Activated T-helper 2 cell treated with anti-CD3 and anti-CD28 coated beads, Interferon-gamma antibody, Interleukin-2, Interleukin-4, amounts not matched to agents 10 μg/mL and 5 μg/mL and 100 μg/mL, durations not matched to agents 14 hours and 24 hours and 36 hours (primary cell): ENCODE data around the gene CDH22. TPM values are rescaled to one million over a fixed set of nuclear protein-coding genes. Genes with fewer than 3 reads are reported as not detected.

Experiments used
- DNase-seq: peaks from one replicate; pipeline ENCODE4 v3.0.0; 2021; ENCODE audit warnings: low spot score
- H3K27ac Mint-ChIP-seq: one replicate; pipeline ENCODE4 v1.8.0; 2021; ENCODE audit warnings: mixed read lengths
- H3K27me3 Mint-ChIP-seq: one replicate; pipeline ENCODE4 v1.8.0; 2021; ENCODE audit warnings: low read depth, mixed read lengths
- H3K36me3 Mint-ChIP-seq: one replicate; pipeline ENCODE4 v1.8.0; 2021; ENCODE audit warnings: low read depth, mixed read lengths
- H3K4me1 Mint-ChIP-seq: one replicate; pipeline ENCODE4 v1.8.0; 2021; ENCODE audit warnings: low read depth, mixed read lengths
- H3K4me3 Mint-ChIP-seq: one replicate; pipeline ENCODE4 v1.8.0; 2021; ENCODE audit warnings: low read depth, mild to moderate bottlenecking, moderate library complexity, mixed read lengths
- H3K9me3 Mint-ChIP-seq: one replicate; pipeline ENCODE4 v1.8.0; 2021; ENCODE audit warnings: mixed read lengths
- intact Hi-C: fragments of 100-400 bp; cut with micrococcal nuclease; formaldehyde crosslinking; loops from one replicate; pipeline ENCODE4 v1.15.1; 2023
- total RNA-seq: library from RNA; stranded (reverse); gene quantifications from 2 replicates; pipeline ENCODE4 v1.2.3, GENCODE V29; 2022

Gene CDH22
- total RNA-seq, 1 donor from 2014 or later = not detected

DNA sequence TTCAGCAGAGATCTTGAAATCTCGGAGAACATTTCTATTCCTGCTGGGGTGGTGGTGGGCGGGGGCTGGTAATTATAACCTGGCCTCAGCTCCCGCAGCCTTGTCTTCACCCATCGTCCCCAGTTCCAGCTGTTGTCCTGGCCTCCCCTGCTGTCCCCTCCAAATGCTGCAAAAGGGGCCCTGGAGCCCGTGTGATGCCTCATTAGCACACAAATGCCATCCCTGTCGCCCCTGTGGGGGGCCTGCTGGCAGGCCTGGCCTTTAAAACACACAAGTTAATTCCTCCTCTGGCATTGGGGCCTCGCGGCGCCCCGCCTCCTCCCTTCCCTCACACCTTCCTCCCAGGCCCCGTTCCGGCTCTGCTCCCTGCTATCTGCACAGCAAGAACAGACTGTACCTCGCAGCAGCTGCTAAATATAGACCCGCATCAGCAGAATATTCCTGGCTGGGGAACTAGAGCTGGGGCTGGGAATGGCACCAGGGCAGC, 85.7 kb downstream of the CDH22 start:
- intact Hi-C loops = no loop called here

DNA sequence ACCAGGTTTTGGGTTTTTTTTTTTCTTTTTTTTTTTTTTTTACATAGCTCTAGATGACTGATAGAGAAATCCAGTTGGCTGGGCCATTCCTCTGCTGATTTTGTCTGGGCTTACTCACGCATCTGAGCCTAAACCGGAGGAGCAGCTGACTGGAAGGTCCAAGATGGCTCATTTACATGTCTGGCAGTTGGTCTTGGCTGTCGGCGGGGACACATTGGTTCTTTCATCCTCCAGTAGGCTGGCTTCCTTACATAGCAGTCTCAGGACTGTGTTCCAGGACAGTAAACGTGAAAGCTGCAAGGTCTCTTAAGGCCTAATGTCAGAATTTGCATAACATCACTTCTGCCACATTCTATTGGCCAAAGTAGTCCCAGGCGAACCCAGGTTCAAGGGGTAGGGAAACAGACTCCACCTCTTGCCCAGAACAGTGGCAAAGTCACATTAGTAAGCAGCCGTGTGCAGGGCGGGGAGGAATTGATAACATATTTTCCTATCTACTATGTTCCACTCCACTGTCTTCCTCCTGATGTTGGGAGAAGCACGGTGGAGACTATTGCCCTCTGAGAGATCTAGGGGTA, 87.0 kb downstream of the CDH22 start:
- Mint-ChIP-seq H3K27me3 (peaks cover 8% of the 10 kb centered on the region), H3K36me3 (no peaks in the 10 kb centered on the region), H3K4me3 (no peak overlapping the region), H3K27ac (no peak overlapping the region), H3K4me1 (no peaks in the 10 kb centered on the region), H3K9me3 (no peaks in the 10 kb centered on the region)
- DNase-seq = no peak
- intact Hi-C loops = no loop called here

More for the DNA sequence above, 85.7 kb downstream of the CDH22 start:
- no peak for DNase-seq
- H3K4me3 Mint-ChIP-seq = no peak overlapping the region
- H3K9me3 Mint-ChIP-seq = no peaks in the 10 kb centered on the region
- H3K4me1 Mint-ChIP-seq = no peaks in the 10 kb centered on the region
- H3K27me3 Mint-ChIP-seq = peaks cover 8% of the 10 kb centered on the region
- no peak overlapping the region for H3K27ac Mint-ChIP-seq
- H3K36me3 Mint-ChIP-seq = no peaks in the 10 kb centered on the region

DNA sequence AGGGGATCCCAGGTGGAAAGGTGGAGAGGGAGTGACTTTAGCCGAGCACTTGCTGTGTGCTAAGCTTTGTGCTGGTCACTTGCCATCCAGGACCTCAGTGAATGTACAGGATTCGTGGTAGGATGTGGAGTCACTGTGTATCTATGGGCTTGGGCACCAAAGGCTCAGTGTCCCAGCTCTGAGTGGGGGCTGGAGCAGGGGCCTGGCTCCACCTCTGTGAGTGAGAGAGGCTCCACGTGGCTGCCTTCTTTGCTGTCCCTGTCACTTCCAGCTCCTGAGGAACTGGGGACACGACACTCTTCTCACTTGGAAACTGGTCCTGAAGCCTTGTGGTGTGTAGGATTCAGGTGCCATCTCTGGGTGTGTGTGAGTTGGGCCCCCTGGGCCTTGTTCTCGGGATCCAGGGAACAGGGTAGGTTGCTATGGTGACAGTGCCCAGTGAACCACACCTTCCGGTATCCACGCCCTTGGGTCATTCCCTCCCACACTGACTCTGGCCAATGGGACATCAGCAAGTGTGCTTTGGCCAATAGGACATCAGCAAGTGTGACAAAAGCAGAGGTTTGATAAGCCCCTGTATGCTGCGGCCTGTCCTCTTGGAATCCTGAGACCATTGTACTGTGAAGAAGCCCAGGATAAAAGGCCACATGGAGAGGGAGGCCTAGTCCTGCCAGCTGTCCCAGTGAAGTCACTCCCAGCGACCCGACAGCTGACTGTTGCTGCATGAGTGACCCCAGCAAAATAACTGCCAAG, 87.7 kb downstream of the CDH22 start:
- H3K27ac Mint-ChIP-seq = no peak overlapping the region
- H3K27me3 Mint-ChIP-seq = peaks cover 3% of the 10 kb centered on the region
- H3K4me3 Mint-ChIP-seq = no peak overlapping the region
- no peaks in the 10 kb centered on the region for H3K4me1 Mint-ChIP-seq
- H3K36me3 Mint-ChIP-seq = no peaks in the 10 kb centered on the region
- intact Hi-C loops = no loop called here
- DNase-seq = no peak
- no peaks in the 10 kb centered on the region for H3K9me3 Mint-ChIP-seq

DNA sequence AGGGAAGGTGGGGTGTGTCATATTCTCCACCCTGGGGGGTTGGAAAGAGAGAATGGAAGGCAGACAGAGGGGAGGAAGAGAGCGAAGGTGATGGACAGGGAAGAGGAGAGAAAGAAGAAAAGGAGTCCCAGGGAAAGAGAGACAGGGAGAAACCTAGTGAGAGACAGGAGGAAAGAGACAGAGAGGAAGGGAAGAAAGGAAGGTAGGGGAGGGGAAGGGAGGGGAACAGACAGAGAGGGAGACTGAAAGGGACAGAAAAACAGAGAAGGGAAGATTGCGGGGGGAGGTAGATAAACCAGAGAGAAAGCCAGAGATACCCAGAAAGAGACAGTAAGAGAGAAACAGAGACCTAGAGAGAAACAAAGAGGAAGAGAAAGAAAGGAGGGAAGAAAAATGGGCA, 88.4 kb downstream of the CDH22 start:
- intact Hi-C loops = no loop called here

DNA sequence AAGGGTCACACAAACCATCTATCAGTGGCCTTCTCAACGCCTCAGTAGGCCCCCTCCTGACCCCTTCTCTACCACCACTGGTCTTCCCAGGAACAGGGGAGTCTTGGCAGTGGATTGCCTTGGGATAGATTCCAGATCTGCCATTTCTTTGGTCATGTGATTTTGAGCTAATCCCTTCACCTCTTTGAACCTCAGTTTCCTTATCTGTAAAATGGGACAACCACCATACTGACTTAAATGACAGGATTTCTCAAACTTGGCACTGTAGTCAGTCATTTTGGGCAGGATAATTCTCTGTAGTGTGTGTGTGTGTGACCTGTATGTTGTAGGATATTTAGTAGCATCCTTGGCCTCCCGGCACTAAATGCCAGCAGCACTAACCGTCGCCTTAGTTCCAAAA, 89.1 kb downstream of the CDH22 start:
- Mint-ChIP-seq H3K4me3 (no peak overlapping the region), H3K9me3 (no peaks in the 10 kb centered on the region), H3K27ac (no peak overlapping the region), H3K36me3 (no peaks in the 10 kb centered on the region), H3K4me1 (no peaks in the 10 kb centered on the region), H3K27me3 (peaks cover 3% of the 10 kb centered on the region)
- intact Hi-C loops = no loop called here
- no peak for DNase-seq

More for the DNA sequence above, 88.4 kb downstream of the CDH22 start:
- Mint-ChIP-seq H3K4me3 (no peak overlapping the region), H3K9me3 (no peaks in the 10 kb centered on the region), H3K4me1 (no peaks in the 10 kb centered on the region), H3K36me3 (no peaks in the 10 kb centered on the region), H3K27me3 (peaks cover 3% of the 10 kb centered on the region), H3K27ac (no peak overlapping the region)
- DNase-seq = no peak

DNA sequence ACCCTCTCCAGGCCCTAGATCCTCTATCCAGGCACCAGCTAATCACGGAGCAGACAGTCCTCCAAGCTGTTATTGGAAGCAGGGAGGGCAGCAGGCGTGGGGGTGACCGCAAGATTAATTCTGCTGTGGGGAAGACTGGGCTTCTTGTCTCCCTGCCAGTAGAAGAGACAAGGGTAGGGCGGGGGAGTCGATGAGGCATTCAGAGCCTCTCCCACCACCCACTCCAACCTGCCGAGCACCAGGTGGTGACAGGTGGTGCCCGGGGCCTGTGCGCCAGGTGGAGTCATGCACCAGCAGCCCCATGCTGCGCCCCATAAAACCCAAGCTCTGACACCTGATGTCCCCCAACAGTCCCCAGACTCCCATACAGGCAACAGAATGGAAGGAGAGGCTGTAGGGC, 89.6 kb downstream of the CDH22 start:
- Mint-ChIP-seq H3K27me3 (peaks cover 3% of the 10 kb centered on the region), H3K36me3 (no peaks in the 10 kb centered on the region), H3K4me1 (no peaks in the 10 kb centered on the region), H3K27ac (no peak overlapping the region), H3K4me3 (no peak overlapping the region), H3K9me3 (no peaks in the 10 kb centered on the region)
- intact Hi-C loops = no loop called here
- DNase-seq = no peak

DNA sequence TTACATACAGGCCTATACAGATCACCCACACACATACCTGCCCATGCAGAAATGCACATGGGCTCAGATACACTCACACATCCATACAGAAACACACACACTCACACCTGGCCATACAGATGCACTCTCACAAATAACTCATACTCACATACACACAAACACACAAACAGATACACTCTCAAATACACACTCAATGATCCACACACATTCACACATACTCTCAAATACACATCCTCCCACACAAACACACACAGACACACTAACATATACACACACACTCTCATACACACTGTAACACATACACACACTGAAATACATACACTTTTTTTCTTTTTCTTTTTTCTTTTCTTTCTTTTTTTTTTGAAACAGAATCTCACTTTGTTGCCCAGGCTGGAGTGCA, 90.7 kb downstream of the CDH22 start:
- intact Hi-C loops = no loop called here
- Mint-ChIP-seq H3K4me3 (no peak overlapping the region), H3K36me3 (no peaks in the 10 kb centered on the region), H3K27me3 (no peaks in the 10 kb centered on the region), H3K27ac (no peak overlapping the region), H3K4me1 (no peaks in the 10 kb centered on the region), H3K9me3 (no peaks in the 10 kb centered on the region)
- DNase-seq = no peak

DNA sequence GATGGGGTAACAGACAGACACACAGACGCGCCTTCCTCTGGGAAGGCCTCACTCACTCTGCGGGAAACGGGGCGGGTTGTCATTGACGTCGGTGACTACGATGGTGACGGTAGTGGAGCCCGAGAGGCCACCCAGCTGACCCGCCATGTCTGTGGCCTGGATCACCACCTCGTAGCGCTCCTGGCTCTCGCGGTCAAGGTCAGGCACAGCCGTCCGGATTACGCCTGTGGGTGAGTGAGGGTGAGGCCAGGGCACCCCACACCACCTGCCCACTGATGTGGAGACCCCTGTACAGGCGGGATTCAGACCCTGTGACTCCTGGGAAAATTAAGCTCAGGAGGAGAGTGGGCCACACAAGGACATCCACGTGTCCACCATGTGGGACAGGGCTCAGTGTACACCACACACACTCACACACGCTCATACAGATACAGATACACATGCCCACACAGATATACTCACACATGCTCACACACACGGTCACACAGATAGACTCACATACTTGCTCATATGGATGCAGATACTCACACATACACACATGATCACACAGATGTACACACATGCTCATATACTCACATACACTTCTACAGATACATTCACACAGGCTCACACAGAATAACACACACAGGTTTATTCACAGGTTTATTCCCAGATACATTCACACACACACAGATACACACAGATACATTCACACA, 91.4 kb downstream of the CDH22 start:
- no peak for DNase-seq
- Mint-ChIP-seq H3K27me3 (no peaks in the 10 kb centered on the region), H3K36me3 (no peaks in the 10 kb centered on the region), H3K4me3 (no peak overlapping the region), H3K27ac (no peak overlapping the region), H3K4me1 (no peaks in the 10 kb centered on the region), H3K9me3 (no peaks in the 10 kb centered on the region)
- intact Hi-C loops = no loop called here

DNA sequence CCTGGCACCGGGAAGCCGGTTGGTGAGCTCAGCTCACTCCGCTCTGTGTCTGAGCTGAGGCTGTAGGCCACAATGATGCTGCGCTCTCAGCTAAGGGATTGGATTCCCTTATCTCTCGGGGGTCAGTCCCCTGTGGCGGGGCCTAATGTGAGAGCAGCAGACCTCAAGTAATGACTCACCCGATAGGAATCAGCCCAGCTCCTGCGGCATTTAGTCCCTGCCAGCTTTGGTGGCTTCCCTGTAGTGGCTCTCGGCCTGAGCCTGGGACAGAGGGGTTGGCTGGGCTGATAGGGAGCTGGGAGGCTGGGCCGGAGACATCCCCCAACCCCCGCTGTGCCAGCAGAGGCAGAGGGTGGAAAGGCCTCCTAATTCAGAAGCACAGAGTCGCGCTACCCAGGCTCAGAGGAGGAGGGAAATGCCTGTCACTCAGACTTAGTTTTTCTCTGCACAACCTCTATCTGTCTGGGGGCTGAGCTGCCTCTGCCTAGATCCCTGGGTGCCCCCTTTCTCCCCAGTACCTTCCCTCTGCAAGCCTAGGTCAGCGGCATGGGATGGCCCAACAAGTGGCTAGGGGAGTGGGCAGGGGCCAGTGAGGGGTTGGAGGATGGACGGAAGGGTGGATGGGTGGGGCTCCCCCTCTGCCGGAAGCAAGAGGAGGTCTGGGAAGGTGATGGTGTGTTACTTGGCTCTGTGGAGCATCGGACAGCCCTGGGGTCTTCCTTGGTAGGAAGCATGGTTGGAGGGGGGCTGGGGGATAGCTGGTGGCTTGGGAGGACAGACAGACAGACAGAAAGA, 92.2 kb downstream of the CDH22 start:
- H3K9me3 Mint-ChIP-seq = no peaks in the 10 kb centered on the region
- H3K27ac Mint-ChIP-seq = no peak overlapping the region
- H3K36me3 Mint-ChIP-seq = no peaks in the 10 kb centered on the region
- no peaks in the 10 kb centered on the region for H3K4me1 Mint-ChIP-seq
- no peaks in the 10 kb centered on the region for H3K27me3 Mint-ChIP-seq
- DNase-seq = no peak
- intact Hi-C loops = no loop called here
- no peak overlapping the region for H3K4me3 Mint-ChIP-seq

DNA sequence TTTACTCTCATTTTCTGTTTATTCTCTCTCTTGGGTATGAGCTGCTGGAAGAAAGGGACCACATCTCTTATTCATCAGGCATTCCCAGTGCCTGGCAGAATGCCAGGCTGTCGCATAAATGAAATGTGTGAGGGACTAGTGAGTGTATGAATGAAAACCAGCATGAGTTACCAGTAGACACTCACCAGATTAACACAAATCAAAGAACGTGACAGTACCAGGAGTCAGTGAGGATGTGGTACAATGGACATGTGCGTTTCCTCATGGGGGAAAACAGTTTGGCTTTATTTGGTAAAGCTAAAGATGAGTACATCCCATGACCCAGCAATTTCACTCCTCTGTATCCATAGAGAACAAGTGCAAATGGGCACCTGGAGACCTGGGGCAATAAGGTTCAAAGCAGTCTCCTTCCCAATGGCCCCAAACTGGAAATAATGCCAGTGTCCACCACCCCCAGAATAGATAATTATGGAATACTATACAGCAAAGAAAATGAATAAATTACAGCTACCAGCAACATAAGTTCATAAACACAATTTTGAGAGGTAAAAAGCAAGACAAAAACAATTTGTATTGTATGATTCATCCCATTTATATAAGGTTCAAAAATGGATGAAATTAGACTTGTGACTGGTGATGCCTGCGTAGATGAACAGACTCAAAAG, 93.3 kb downstream of the CDH22 start:
- Mint-ChIP-seq H3K27ac (no peak overlapping the region), H3K4me3 (no peak overlapping the region)
- intact Hi-C loops = no loop called here

DNA sequence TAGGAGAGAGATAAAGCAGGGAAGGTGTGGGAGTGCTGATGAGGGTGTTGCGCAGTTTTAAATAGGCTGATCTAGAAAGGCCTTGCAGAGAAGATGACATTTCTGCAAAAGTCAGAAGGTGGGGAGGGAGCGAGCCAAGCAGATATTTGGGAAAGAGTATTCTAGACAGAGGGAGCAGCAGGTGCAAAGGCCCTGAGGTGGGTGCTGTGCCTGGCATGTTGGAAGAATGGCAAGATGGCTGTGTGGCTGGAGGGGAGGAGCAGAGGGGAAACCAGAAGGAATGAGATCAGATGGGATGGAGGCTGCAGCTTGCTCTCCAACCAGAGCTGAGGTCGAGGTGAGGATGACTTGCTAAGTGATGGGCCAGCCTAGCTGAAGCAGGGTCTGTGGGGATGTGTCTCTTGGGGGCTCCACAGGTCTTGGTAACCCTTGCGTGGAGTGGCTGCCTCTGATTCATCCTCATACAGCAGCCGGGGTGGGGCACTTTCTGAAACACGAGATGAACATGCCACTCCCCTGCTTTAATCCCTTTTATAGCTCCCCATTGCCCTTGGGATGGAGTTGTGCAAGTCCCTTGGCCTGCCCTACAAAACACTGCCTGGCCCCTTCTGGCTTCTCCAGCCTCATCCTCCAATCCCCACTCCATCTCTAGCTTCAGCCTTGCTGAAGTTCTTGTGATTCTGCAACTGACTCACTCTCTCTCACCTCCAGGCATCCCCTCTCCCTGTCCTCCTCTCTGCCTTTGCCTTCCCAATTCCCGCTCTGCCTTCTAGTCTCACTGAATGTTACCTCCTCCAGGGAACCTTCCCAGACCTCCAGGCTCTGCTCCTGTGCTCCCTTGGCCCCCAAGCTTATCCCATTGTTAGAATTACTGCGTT, 94.1 kb downstream of the CDH22 start:
- Mint-ChIP-seq H3K27me3 (peaks cover 5% of the 10 kb centered on the region), H3K9me3 (no peaks in the 10 kb centered on the region), H3K4me3 (no peak overlapping the region), H3K4me1 (no peaks in the 10 kb centered on the region), H3K27ac (no peak overlapping the region), H3K36me3 (no peaks in the 10 kb centered on the region)
- DNase-seq = no peak
- intact Hi-C loops = no loop called here

More for the DNA sequence above, 93.3 kb downstream of the CDH22 start:
- DNase-seq = no peak
- no peaks in the 10 kb centered on the region for H3K36me3 Mint-ChIP-seq
- no peaks in the 10 kb centered on the region for H3K9me3 Mint-ChIP-seq
- no peaks in the 10 kb centered on the region for H3K4me1 Mint-ChIP-seq
- H3K27me3 Mint-ChIP-seq = no peaks in the 10 kb centered on the region
